Hematopoietic multipotent progenitor cell (in vitro differentiated cells): ENCODE results near the gene SMARCA1. TPM values are rescaled to one million over a fixed set of nuclear protein-coding genes. Genes with fewer than 3 reads are reported as not detected.
"Not testable (repeated sequence)": the region's sequence is repeated elsewhere in the genome, so short reads cannot be mapped to it uniquely, and the experiment has no call there.

ENCODE experiments used
- DNase-seq, 3 donors: peaks; one replicate each; pipeline ENCODE4 v3.0.0-alpha.2; 2011 to 2015; ENCODE audit warnings: low read depth in 2 of 3, low spot score in 2 of 3
- total RNA-seq: library from RNA; depleted of rRNA; stranded (reverse); fragments of >200 nt; gene quantifications from one replicate; pipeline ENCODE4 v1.2.3, GENCODE V29; 2012

The SMARCA1 gene, protein sequence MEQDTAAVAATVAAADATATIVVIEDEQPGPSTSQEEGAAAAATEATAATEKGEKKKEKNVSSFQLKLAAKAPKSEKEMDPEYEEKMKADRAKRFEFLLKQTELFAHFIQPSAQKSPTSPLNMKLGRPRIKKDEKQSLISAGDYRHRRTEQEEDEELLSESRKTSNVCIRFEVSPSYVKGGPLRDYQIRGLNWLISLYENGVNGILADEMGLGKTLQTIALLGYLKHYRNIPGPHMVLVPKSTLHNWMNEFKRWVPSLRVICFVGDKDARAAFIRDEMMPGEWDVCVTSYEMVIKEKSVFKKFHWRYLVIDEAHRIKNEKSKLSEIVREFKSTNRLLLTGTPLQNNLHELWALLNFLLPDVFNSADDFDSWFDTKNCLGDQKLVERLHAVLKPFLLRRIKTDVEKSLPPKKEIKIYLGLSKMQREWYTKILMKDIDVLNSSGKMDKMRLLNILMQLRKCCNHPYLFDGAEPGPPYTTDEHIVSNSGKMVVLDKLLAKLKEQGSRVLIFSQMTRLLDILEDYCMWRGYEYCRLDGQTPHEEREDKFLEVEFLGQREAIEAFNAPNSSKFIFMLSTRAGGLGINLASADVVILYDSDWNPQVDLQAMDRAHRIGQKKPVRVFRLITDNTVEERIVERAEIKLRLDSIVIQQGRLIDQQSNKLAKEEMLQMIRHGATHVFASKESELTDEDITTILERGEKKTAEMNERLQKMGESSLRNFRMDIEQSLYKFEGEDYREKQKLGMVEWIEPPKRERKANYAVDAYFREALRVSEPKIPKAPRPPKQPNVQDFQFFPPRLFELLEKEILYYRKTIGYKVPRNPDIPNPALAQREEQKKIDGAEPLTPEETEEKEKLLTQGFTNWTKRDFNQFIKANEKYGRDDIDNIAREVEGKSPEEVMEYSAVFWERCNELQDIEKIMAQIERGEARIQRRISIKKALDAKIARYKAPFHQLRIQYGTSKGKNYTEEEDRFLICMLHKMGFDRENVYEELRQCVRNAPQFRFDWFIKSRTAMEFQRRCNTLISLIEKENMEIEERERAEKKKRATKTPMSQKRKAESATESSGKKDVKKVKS
- total RNA-seq = 2.7 TPM

DNA sequence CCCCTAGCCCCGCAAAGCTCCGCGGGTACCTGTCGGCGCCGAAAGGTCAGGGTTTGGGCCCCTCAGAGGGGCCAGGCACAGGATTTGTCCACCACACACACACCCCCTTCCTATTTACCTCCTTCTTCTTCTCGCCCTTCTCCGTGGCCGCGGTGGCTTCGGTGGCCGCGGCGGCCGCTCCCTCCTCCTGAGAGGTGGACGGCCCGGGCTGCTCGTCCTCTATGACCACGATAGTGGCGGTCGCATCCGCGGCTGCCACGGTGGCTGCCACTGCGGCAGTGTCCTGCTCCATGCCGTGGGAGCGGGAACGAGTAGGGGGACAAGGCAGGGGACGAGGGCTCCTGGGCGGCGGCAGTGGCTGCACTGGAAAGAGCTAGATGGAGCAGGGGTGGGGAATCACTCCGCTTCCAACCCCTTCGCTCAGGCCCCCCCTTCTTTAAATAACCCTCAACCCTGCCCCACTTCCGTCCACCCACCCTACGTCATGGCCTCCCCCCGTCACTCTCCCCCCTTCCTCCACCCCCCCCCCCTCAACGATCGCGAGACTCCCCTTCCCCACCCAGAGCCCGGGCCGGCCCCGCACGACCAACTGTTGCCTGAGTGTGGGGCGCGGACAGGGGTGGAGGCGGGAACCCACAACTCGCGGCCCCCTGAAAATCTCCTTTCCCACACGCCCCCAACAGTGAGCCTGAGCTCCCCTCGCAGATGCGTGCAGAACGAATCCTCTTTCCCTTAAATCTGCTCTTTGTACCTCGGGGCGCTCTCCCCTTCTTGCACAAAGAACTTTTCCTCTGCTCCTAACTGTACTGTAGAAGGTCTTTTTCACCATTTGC is at the start of gene SMARCA1:
Gene SMARCA1, minus strand, starts transcription at position 412 of the 833 bp plus-strand sequence. Its CDS starts 120 bp downstream, at position 292.
- peak in 2 of 3 donors; percentile 23 to 47 for DNase-seq

DNA sequence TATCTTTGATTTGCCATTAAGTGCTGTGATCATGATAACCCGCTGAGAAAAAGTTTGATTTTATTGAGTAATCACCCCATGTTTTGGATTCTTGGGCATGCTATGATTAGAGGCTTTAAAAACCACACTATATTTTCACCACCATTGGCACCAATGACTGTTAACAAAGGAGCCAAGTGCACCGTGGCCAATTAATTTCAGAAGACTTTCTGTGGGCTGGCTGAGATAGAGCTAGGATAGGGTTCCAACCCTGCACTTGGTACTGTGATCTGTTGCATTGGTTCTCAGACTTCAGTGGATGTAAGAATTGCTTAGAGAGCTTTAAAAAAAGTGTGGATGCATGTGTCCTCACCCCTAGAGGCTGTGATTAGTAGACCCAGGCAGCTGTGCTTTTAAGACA is 49.1 kb upstream of the SMARCA1 start:
- no peak for DNase-seq

DNA sequence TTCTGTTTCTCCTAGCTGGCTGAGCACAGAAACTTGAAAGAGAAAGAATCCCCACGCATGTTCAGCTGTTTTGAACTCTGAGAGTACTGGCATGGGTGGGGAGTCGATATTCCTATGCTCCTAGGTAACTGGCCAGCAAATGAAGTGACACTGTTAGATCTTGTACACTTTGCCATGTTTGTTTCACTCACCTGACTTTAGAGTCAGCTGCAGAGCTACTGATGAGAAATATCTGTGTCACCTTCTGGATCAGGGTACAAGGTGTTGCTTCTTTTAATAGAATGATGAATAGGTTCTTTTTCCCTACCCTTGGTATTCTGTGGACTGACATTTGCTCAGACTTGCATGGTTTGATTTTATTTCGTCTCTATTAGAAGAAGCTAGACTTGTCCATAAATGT is 45.1 kb upstream of the SMARCA1 start:
- DNase-seq = no peak

DNA sequence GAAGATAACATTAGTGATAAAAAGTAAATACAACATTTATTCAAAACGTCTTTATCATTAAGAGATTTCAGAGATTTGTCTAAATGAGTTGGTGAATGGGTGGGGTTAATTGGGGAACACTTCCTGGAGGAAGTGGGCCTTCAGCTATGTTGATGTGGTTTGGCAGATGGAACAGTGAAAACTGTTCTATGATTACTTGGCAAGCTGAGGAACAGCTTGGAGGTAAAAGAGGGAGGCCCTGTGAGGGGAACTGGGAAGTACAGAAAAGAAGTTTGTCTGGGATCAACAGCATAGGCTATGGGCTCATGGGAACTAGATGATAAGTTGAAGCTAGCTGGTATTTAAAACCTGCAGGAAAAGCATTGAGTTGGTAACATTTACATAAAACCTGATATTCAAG is 42.8 kb upstream of the SMARCA1 start:
- DNase-seq = no peak

DNA sequence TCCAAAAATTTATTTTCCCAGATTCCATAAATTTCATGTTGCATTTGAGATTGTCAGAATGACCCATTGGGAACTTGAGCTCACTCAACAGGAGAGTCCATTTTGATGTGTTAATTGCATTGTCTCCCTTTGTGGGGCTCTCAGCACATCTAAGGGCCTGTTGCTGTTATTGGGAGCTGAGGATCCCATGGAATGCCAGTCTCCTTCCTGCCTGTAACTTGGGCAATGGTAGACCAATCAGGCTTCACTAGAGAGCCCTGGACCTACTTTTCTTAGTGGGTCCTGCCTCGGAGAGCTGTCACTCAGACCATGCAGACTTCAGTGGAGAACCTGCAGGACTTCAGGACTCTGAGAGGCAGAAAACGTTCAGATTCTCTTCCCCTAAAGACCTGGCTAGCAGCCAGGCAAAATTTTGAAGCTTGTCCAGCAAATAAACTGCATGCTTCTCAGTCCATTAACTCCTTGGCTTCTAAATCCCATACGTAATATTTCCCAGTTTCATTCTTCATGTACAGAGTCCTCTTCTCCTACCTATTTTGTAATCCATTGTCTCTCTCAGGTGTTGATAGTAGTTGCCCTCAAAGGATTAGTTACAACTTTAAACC is 41.9 kb upstream of the SMARCA1 start:
- DNase-seq = no peak

DNA sequence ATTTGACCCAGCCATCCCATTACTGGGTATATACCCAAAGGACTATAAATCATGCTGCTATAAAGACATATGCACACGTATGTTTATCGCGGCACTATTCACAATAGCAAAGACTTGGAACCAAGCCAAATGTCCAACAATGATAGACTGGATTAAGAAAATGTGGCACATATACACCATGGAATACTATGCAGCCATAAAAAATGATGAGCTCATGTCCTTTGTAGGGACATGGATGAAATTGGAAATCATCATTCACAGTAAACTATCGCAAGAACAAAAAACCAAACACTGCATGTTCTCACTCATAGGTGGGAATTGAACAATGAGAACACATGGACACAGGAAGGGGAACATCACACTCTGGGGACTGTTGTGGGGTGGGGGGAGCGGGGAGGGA is 41.1 kb upstream of the SMARCA1 start:
- not testable (repeated sequence) for DNase-seq

DNA sequence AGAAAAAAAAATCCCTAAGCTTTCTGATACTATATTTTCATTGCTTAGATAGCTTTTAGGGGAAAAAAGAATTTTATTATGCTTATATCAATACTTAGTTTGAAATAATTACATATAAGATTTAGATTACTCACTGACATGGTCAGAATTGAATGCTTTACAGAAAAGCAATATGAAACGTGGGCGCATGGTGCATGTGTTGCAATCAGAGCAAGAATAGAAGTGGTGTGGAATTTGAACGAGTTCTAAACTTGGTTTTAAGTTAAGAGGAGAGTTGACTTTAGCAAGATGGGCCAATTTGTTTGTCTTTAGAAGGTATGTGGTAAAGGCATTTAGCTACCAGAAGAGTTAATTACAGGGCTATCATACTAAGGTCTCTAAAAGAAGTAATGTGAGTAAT is 38.2 kb upstream of the SMARCA1 start:
- DNase-seq = no peak

DNA sequence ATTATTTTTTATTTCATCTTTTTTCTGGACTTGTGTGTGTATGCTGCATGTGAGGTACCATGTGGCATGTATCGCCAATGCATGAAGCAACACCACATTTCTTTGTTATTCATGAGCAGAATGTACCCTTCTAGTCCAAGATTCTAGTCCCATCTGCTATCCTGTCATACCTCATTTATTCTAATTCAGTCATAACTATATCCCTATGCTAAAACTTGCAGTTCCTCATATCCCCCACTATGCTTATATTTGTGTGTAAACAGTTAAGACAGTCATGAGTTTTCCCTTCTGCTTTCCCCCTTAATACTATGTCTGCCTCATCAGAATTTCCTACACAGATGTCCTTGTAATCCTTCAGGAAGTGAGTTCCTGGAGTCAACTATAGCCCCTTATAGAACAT is 36.5 kb upstream of the SMARCA1 start:
- DNase-seq = no peak

DNA sequence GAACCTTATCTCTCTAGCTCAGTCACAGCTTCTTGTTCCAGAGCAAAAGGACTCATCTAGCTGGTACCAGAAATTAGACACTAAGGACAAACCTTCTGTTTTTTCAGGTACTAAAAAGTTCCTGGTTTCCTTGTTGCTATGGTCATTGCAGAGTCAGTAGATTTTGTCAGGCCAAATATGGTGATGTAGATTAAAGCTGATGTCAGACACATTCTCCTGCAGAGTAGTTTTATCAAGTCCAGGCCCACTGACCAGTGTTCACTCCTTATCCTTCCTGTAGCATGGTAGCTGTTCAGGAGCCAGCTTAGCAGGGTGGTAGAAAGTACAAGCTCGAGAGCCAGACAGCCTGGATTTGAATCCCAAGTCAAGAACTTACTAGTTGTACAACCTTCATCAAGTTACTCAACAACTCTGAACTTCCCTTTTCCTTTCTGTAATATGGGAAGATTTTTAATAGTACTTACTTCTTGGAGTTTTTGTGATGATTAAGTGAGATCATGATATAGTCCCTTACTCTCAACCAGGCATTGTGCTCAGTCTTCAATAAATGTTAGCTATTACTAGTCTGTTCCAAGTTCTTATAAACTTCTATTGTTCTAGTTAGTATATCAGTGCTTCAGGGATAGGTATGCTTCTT is 34.7 kb upstream of the SMARCA1 start:
- DNase-seq = no peak

DNA sequence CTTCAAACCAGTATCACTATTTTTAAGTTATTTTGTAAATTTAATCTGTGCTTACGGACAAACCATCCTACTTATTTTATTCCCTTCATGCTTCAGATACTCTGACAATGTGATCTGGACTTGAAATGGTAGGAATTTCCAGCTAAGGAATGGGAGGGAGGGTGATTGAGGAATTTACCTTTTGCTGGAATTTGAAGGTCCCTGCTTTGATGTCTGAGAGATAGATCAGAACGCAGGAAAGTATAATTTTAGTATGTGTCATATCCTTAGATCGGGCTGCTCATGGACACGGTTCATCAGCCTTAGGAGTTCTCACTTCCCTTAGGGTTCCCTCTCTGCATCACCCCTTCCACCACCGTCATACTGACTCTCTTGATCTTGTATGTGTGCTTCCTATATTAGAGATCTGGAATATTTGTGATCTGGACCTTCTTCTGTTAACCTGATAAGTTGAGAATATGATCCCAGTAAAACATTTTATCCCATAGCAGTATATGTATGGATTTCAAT is 33.6 kb upstream of the SMARCA1 start:
- DNase-seq = no peak

DNA sequence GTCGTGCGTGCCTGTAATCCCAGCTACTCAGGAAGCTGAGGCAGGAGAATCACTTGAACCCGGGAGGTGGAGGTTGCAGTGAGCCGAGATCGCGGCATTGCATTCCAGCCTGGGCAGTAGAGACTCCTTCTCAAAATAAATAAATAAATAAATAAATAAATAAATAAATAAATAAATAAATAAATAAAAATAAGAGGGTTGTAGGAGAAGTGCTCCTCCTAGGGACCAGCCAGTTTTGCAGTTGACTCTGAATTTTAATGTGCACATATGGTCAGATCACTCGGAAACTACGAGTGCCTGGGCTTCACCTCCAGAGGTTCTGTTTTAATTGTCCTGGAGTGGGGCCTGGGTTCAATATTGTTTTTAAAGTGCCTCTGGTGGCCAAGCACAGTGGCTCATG is 31.5 kb upstream of the SMARCA1 start:
- DNase-seq = not testable (repeated sequence)

DNA sequence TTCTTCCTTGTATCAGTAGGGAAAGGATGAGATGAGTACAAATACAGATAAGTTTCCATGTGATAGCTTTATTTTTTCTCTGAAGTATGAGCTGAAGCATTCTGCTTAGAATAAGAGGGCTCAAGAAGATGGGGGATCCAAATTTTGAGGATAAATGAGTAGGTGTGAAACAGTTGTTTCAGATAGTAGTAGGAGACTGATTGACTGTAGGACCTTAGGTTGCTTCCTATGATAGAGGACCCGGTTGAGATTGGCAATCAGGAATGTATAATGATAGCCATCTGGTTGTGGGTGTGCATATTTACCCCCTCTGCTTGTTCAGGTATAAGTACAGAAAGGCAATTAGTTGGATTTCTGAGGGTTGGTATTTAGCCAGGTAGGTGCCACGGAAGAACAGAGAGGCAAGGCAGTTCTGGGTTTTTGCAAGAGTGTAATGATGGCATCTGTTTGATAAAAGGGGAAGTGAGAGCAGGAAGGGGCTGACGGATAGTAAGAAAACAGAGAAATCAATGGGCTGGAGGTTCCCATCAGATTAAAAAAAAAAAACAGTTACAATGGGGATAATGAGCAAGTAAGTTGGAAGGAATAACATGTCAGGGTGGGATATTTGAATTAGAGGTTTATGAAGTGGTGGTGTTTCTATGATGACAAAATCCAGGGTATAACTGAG is 30.5 kb upstream of the SMARCA1 start:
- peak in 2 of 3 donors; percentile 9 to 48 for DNase-seq

DNA sequence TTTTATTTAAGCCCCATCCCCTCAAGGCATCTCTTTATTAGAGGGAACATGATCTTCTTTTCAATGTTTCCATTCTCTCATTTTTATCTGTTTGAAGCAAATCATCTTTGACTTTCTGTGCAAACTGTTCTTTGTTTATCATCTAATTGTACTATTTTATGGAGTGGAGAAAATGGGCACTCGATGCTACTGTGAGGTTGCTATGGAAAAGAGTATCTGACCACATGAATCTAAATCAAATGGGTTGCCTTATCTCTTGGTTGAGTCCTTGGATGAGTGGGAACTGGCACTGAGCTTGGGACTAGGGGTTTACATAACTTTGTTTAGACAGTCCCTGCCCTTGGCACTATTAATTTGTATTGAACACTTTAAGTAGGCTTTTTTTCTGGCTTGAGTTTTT is 25.8 kb upstream of the SMARCA1 start:
- DNase-seq = no peak

DNA sequence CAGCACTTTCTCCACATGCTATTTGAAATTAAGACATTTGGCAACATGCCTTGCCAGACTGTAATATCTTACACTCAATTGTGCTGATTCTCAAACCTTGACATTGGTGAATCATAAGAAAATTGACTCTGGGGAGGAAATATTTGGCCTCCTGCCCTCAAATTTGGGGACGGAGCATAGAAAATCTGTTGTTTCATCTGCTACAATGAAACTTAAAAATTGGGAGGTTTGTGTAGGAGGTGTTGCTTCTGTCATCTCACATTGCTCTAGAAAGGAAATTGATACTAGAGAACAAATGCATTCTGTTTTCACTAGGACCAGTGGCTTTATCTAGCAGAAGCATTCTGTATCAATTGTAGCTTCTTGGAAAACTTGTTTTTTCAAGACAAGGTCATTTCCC is 22.1 kb upstream of the SMARCA1 start:
- DNase-seq = no peak

DNA sequence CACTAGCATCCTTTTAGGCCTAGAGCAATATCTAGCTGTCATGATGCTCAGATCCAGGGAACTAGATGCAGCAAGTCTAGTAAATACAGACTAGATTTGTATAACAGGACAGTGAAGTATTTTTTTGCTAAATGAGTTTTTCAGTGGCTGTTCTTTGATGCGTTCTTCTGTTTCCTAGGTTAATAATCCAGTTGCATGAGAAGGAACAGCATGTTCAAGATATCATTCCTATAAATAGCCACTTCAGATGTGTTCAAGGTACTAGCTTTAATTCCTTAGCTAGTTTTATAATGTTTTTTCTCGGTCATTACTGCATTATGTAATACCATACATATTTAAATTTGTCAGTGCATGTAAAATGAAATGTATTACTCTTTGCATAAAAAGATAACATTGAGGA is 21.5 kb upstream of the SMARCA1 start:
- no peak for DNase-seq

DNA sequence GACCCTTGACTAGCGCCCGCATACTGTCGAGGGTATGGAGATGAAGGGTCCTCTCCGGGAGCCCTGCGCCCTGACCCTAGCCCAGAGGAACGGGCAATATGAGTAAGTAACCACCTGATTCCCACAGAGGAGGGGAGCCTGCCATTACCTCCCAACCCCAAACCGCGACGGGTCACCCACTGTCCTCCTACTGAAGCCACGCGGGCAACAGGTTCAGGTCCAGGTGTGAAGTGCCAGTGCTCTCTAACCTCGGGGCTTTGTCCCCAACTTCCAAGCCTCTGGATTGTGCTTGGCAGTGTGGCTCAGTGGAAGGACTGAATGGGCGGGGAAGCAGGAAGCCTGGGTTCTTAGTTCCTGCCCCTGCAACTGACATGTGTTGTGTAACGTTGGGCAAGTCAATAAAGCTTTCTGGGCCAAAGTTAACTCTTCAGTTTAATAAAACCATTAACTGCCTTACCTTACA is 17.5 kb upstream of the SMARCA1 start:
- peak in 2 of 3 donors; percentile 10 to 15 for DNase-seq

DNA sequence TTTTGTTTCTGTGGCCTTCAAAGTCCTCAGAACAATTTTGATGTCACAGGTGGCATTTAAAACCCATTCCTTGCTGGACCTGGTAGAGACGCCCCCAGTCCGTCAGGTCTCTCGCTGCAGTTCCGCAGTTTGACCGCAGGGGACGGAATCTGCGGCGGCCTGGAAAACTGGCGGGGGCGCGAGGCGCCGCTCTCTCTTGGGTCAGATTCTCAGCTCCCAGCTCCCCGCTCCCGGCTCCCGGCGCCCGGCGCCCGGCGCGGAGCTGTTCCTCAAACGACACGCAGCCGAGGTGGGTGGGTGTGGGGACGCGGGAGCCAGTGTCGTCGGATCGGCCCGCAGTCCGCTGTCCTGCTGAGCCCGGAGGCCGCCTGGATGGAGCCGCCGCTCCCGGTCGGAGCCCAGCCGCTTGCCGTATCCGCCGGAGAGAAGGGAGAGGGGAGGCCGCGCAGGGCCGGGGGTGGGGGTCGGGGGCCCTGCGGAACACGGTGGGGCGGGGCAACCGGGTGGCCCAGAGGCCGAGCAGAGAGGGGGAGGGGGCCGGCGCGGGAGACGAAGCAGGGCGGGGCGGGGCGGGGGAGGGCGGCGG is 16.9 kb upstream of the SMARCA1 start, which contains the start of gene OCRL:
Gene OCRL, plus strand, starts transcription at position 192 of the 586 bp plus-strand sequence. Its CDS starts 181 bp downstream, at position 373.
- DNase-seq = peak; percentile 13 to 67 (median 56)
